Thyroid gland (tissue), 4 donors: ENCODE data around the gene RIC1. TPM values are rescaled to one million over a fixed set of nuclear protein-coding genes. Genes with fewer than 3 reads are reported as not detected.
"Not testable (repeated sequence)": the region's sequence is repeated elsewhere in the genome, so short reads cannot be mapped to it uniquely, and the experiment has no call there.

Experiments
- DNase-seq, 2 donors: peaks; one replicate each; pipeline ENCODE4 v3.0.0-alpha.2; 2019
- H3K27ac ChIP-seq, 3 donors: fragments of 200-600 bp; sonication (generic); 1 replicate in 2 of 3; 2 replicates in 1 of 3; pipeline ENCODE4 v1.5.1; 2016 to 2019; ENCODE audit warnings: mild to moderate bottlenecking in 1 of 3, moderate library complexity in 1 of 3
- H3K27me3 ChIP-seq: fragments of 200-600 bp; sonication (generic); one replicate; pipeline ENCODE4 v1.5.1; 2019
- H3K36me3 ChIP-seq, 2 donors: fragments of 200-600 bp; sonication (generic); one replicate each; pipeline ENCODE4 v1.5.1; 2016 to 2019
- H3K4me1 ChIP-seq, 2 donors: fragments of 200-600 bp; sonication (generic); one replicate each; pipeline ENCODE4 v1.5.1; 2017 to 2019
- H3K4me3 ChIP-seq, 3 donors: fragments of 200-600 bp; sonication (generic); replicated peaks in 1 of 3; 1 replicate in 2 of 3; 2 replicates in 1 of 3; pipeline ENCODE4 v1.5.1; 2016; ENCODE audit warnings: mild to moderate bottlenecking in 1 of 3
- H3K9me3 ChIP-seq: fragments of 200-600 bp; sonication (generic); one replicate; pipeline ENCODE4 v1.5.1; 2017
- CTCF ChIP-seq, 6 experiments: fragments of 200-600 bp in 3 of 6; fragments of 450-650 bp in 3 of 6; sonication (generic) in 3 of 6; IDR thresholded peaks; one replicate each; pipeline ENCODE4 v1.5.1; 2016 to 2019; ENCODE audit warnings: antibody characterized with exemption in 6 of 6, mild to moderate bottlenecking in 2 of 6, inconsistent platforms in 1 of 6, moderate library complexity in 1 of 6
- POLR2A ChIP-seq, 2 donors: fragments of 450-650 bp; IDR thresholded peaks; one replicate each; pipeline ENCODE4 v1.6.1; 2017; ENCODE audit warnings: antibody characterized with exemption in 2 of 2, mild to moderate bottlenecking in 2 of 2, moderate library complexity in 1 of 2
- WGBS, 2 donors: methylation state at CpG; one replicate each; pipeline ENCODE4 v1.1.5; 2017; 5-methylcytosine and 5-hydroxymethylcytosine counted together
- intact Hi-C: fragments of 100-400 bp; cut with DNase I; formaldehyde crosslinking; loops from one replicate; pipeline ENCODE4 v1.15.1; 2023
- total RNA-seq, 4 donors: library from RNA; depleted of rRNA; stranded (reverse); fragments of >200 nt; gene quantifications; one replicate each; pipeline ENCODE4 v1.2.3, GENCODE V29; 2016

Gene RIC1
- total RNA-seq, 4 donors from 2014 or later = 42.7 to 56.1 (median 44.9) TPM

GRCh38 chr9:5644501-5644900 lies 15.6 kb downstream of the RIC1 start:
- no peaks in the 10 kb centered on the region for H3K9me3 ChIP-seq
- intact Hi-C loops = no loop called here
- H3K27me3 ChIP-seq = no peaks in the 10 kb centered on the region
- DNase-seq = no peak
- no peak overlapping the region for H3K27ac ChIP-seq
- TF ChIP-seq CTCF (IDR thresholded peaks at IDR 0.05) (no peak), POLR2A (IDR thresholded peaks at IDR 0.05) (no peak)
- 95% methylated on average over 1 of the region's 1 CpG for WGBS, 2 donors
- H3K36me3 ChIP-seq = no peaks in the 10 kb centered on the region
- H3K4me1 ChIP-seq = peaks cover 10 to 15% of the 10 kb centered on the region in 2 donors
- no peak overlapping the region for H3K4me3 ChIP-seq

GRCh38 chr9:5646116-5646515 lies 17.2 kb downstream of the RIC1 start:
- intact Hi-C loops = no loop called here
- H3K27ac ChIP-seq = no peak overlapping the region
- no peaks in the 10 kb centered on the region for H3K9me3 ChIP-seq
- no peak overlapping the region for H3K4me3 ChIP-seq
- DNase-seq = no peak
- TF ChIP-seq CTCF (IDR thresholded peaks at IDR 0.05) (no peak), POLR2A (IDR thresholded peaks at IDR 0.05) (no peak)
- H3K36me3 ChIP-seq = no peaks in the 10 kb centered on the region
- peaks cover 10 to 15% of the 10 kb centered on the region in 2 donors for H3K4me1 ChIP-seq
- H3K27me3 ChIP-seq = no peaks in the 10 kb centered on the region
- 73 to 76% methylated on average over 3 of the region's 3 CpGs for WGBS, 2 donors

GRCh38 chr9:5650356-5651105 lies 21.6 kb downstream of the RIC1 start:
- TF ChIP-seq CTCF (IDR thresholded peaks at IDR 0.05) (no peak), POLR2A (IDR thresholded peaks at IDR 0.05) (no peak)
- Histone ChIP-seq H3K9me3 (no peaks in the 10 kb centered on the region), H3K27me3 (no peaks in the 10 kb centered on the region), H3K27ac (no peak overlapping the region), H3K4me3 (no peak overlapping the region), H3K4me1 (peaks cover 10 to 15% of the 10 kb centered on the region in 2 donors), H3K36me3 (no peaks in the 10 kb centered on the region)
- WGBS, 2 donors = 100% methylated on average over 2 of the region's 2 CpGs
- intact Hi-C loops = no loop called here
- DNase-seq = no peak

- intact Hi-C loops = no loop called here
- H3K9me3 ChIP-seq = no peaks in the 10 kb centered on the region
- TF ChIP-seq CTCF (IDR thresholded peaks at IDR 0.05) (no peak), POLR2A (IDR thresholded peaks at IDR 0.05) (no peak)
- no peaks in the 10 kb centered on the region for H3K36me3 ChIP-seq
- peaks cover 10 to 14% of the 10 kb centered on the region in 2 donors for H3K4me1 ChIP-seq
- no peak for DNase-seq
- no peaks in the 10 kb centered on the region for H3K27me3 ChIP-seq
- H3K27ac ChIP-seq = no peak overlapping the region
- H3K4me3 ChIP-seq = no peak overlapping the region
Measured at GRCh38 chr9:5651246-5651645, 22.3 kb downstream of the RIC1 start.

- 90 to 98% methylated on average over 1 of the region's 1 CpG for WGBS, 2 donors
- Histone ChIP-seq H3K9me3 (no peaks in the 10 kb centered on the region), H3K27me3 (no peaks in the 10 kb centered on the region), H3K36me3 (no peaks in the 10 kb centered on the region), H3K27ac (no peak overlapping the region), H3K4me3 (no peak overlapping the region), H3K4me1 (no peaks in the 10 kb centered on the region)
- intact Hi-C loops = no loop called here
- TF ChIP-seq CTCF (IDR thresholded peaks at IDR 0.05) (no peak), POLR2A (IDR thresholded peaks at IDR 0.05) (no peak)
- DNase-seq = no peak
Measured at GRCh38 chr9:5652821-5653220, 23.9 kb downstream of the RIC1 start.

- H3K4me3 ChIP-seq, DNase-seq, H3K27ac ChIP-seq, H3K4me1 ChIP-seq, intact Hi-C loops, H3K36me3 ChIP-seq, H3K9me3 ChIP-seq, H3K27me3 ChIP-seq: not testable (repeated sequence)
- WGBS, 2 donors = 95 to 100% methylated on average over 1 of the region's 1 CpG
Measured at GRCh38 chr9:5662804-5663203, 33.9 kb downstream of the RIC1 start.
